ENCODE results near the gene SYTL3. TPM values are rescaled to one million over a fixed set of nuclear protein-coding genes. Genes with fewer than 3 reads are reported as not detected.

The SYTL3 gene
- total and polyA plus RNA-seq, 2 of the 8 experiments (the other 6 are each of a cell fraction or from before 2014, with no cell fraction given): 0.27 to 0.99 TPM

DNA sequence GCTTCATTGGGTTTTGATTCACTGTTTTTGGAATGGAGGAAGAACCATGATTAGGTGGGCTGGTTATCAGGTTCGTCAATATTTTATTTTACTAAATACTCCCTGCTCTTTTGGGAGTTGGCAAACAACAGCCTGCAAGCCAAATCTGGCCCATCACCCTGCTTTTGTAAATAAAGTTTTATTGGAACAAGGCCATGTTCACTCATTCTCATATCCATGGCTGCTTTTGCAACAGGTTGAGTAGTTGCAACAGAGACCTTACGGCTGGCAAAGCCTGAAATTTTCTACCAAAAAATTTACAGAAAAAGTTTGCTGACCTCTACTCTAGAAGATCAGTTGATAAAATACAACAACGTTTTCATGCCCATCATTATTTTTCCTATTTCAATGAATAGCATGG lies 45.1 kb downstream of the SYTL3 start:
- H3K4me1 ChIP-seq (replicated peaks in 1 of 4; ENCODE audit: control insufficient read depth in 3 of 4, insufficient read depth in 4 of 4, low read length in 3 of 4): no peaks in the 10 kb centered on the region
- H3K79me1 ChIP-seq (ENCODE audit: low read depth, low read length): no peaks in the 10 kb centered on the region
- ChIA-PET CTCF (ENCODE audit: partially characterized antibody) (no interaction called here), POLR2A (ENCODE audit: partially characterized antibody) (no interaction called here)
- no peak for DNase-seq (ENCODE audit: low read depth in 1 of 2, low spot score in 2 of 2)
- H3K4me3 ChIP-seq (ENCODE audit: extremely low read depth in 1 of 4, insufficient read depth in 2 of 4, low read depth in 3 of 4, low read length in 4 of 4): no peak overlapping the region
- no peak overlapping the region for H3K4ac ChIP-seq (replicated peaks; ENCODE audit: insufficient read length, low read depth, low read length)
- 87% methylated on average over 3 of the region's 3 CpGs; no CpG with 5 or more reads in 1 of the 2 experiments for WGBS, 2 experiments (ENCODE audit: extremely low coverage in 1 of 2, insufficient coverage in 1 of 2, insufficient read length in 1 of 2, insufficient replicate concordance in 2 of 2, low coverage in 1 of 2, low lambda C conversion rate in 2 of 2, missing lambda C conversion rate in 1 of 2)
- no peak overlapping the region for H2BK12ac ChIP-seq (ENCODE audit: low read depth, low read length)
- no peaks in the 10 kb centered on the region for H3K9me3 ChIP-seq (ENCODE audit: insufficient read depth in 2 of 2, low read depth in 1 of 2, low read length in 1 of 2)
- H3K56ac ChIP-seq (replicated peaks; ENCODE audit: insufficient read length, low read depth, low read length): no peak overlapping the region
- no peaks in the 10 kb centered on the region for H3K36me3 ChIP-seq (ENCODE audit: control insufficient read depth in 2 of 4, insufficient read depth in 4 of 4, low read length in 3 of 4)
- no peak overlapping the region for H3K23ac ChIP-seq (ENCODE audit: insufficient read length)
- FAIRE-seq: no peak
- H3K27me3 ChIP-seq (replicated peaks in 1 of 4; ENCODE audit: control insufficient read depth in 3 of 4, extremely low read depth in 1 of 4, insufficient read depth in 3 of 4, low read length in 3 of 4): no peaks in the 10 kb centered on the region
- no peak overlapping the region for H2AFZ ChIP-seq (ENCODE audit: low read length)
- H3K9ac ChIP-seq (replicated peaks in 1 of 4; ENCODE audit: extremely low read depth in 1 of 4, low read depth in 3 of 4, low read length in 3 of 4): no peak overlapping the region
- no peak overlapping the region for H2BK5ac ChIP-seq (ENCODE audit: low read depth, low read length)
- H3K23me2 ChIP-seq (ENCODE audit: low read depth, low read length): no peaks in the 10 kb centered on the region
- no peak overlapping the region for H4K91ac ChIP-seq (replicated peaks; ENCODE audit: insufficient read length, low read length)
- no peak overlapping the region for H3K14ac ChIP-seq (ENCODE audit: insufficient read length)
- no peak overlapping the region for H2BK15ac ChIP-seq (ENCODE audit: low read length)
- H4K5ac ChIP-seq (ENCODE audit: insufficient read length, low read depth, low read length): no peak overlapping the region
- H4K20me1 ChIP-seq (replicated peaks in 1 of 2; ENCODE audit: control insufficient read depth in 1 of 2, insufficient read depth in 2 of 2, low read length in 2 of 2): no peaks in the 10 kb centered on the region
- H2BK120ac ChIP-seq (replicated peaks; ENCODE audit: low read depth, low read length): no peak overlapping the region
- H3K4me2 ChIP-seq (ENCODE audit: insufficient read depth in 1 of 2, low read depth in 2 of 2, low read length in 2 of 2): no peak overlapping the region
- no peak overlapping the region for H2BK20ac ChIP-seq (ENCODE audit: low read length)
- H3K79me2 ChIP-seq (ENCODE audit: control insufficient read depth in 1 of 2, insufficient read depth in 2 of 2, low read length in 2 of 2): no peaks in the 10 kb centered on the region
- H2AK5ac ChIP-seq (ENCODE audit: low read depth, low read length): no peak overlapping the region
- H3K27ac ChIP-seq (ENCODE audit: low read depth, low read length): no peak overlapping the region
- H4K8ac ChIP-seq (ENCODE audit: extremely low read depth, insufficient read depth, low read length): no peak overlapping the region
- no peak overlapping the region for H3K18ac ChIP-seq (ENCODE audit: extremely low read depth, low read length)
- TF ChIP-seq RBBP5 (IDR thresholded peaks at IDR 0.05; ENCODE audit: borderline replicate concordance, low read depth, low read length) (no peak), HDAC2 (IDR thresholded peaks at IDR 0.05; ENCODE audit: borderline replicate concordance in 1 of 2, low read depth in 2 of 2, low read length in 2 of 2) (no peak), SP4 (IDR thresholded peaks at IDR 0.05; ENCODE audit: low read length) (no peak), POU5F1 (IDR thresholded peaks at IDR 0.05; ENCODE audit: low read depth, low read length) (no peak), JUN (IDR thresholded peaks at IDR 0.05; ENCODE audit: low read depth, low read length) (no peak), ZNF274 (IDR thresholded peaks at IDR 0.05; ENCODE audit: borderline replicate concordance, extremely low read depth, low read length) (no peak), SAP30 (IDR thresholded peaks at IDR 0.05; ENCODE audit: insufficient read depth, insufficient replicate concordance, low read length) (no peak), CBX5 (IDR thresholded peaks at IDR 0.05; ENCODE audit: low read depth, low read length) (no peak)
